Natural killer cell (primary cell): Measurements from ENCODE around the gene ZNF501. TPM values are rescaled to one million over a fixed set of nuclear protein-coding genes. Genes with fewer than 3 reads are reported as not detected.

Experiments
- ATAC-seq, 3 donors: fragments of 150-1000 bp in 2 of 3; fragments of 200-7000 bp in 1 of 3; cut with Tn5 transposase; 1 replicate in 1 of 3; 2 replicates in 2 of 3; pipeline ENCODE4 v1.10.0; 2021; ENCODE audit warnings: mild to moderate bottlenecking in 2 of 3, moderate library complexity in 2 of 3
- DNase-seq, 2 donors: peaks; one replicate each; pipeline versions ENCODE4 v3.0.0 to v3.0.0-alpha.2; 2013 to 2021; ENCODE audit warnings: mixed read lengths in 1 of 2
- H3K27ac ChIP-seq: one replicate; pipeline ENCODE4 v1.5.1; 2013; ENCODE audit warnings: mild to moderate bottlenecking, low read length
- H3K27me3 ChIP-seq: one replicate; pipeline ENCODE4 v1.6.1; 2013; ENCODE audit warnings: low read length; ENCODE audit not compliant: control insufficient read depth, insufficient read depth
- H3K36me3 ChIP-seq: one replicate; pipeline ENCODE4 v1.6.1; 2013; ENCODE audit warnings: low read length; ENCODE audit not compliant: control insufficient read depth, insufficient read depth
- H3K4me1 ChIP-seq: one replicate; pipeline ENCODE4 v1.6.1; 2013; ENCODE audit warnings: low read length; ENCODE audit not compliant: control insufficient read depth, insufficient read depth
- H3K4me3 ChIP-seq: one replicate; pipeline ENCODE4 v1.5.1; 2013; ENCODE audit warnings: low read length
- H3K9me3 ChIP-seq: one replicate; pipeline ENCODE4 v1.6.1; 2013; ENCODE audit warnings: low read length; ENCODE audit not compliant: control insufficient read depth, insufficient read depth
- H3K27ac Mint-ChIP-seq, 2 donors: one replicate each; pipeline ENCODE4 v1.8.0; 2022; ENCODE audit warnings: mild to moderate bottlenecking in 2 of 2, mixed read lengths in 2 of 2, moderate library complexity in 1 of 2
- H3K27me3 Mint-ChIP-seq, 2 donors: one replicate each; pipeline ENCODE4 v1.8.0; 2022; ENCODE audit warnings: low read depth in 2 of 2, mixed read lengths in 2 of 2
- H3K36me3 Mint-ChIP-seq: one replicate; pipeline ENCODE4 v1.8.0; 2022; ENCODE audit warnings: mixed read lengths
- H3K4me1 Mint-ChIP-seq, 2 donors: one replicate each; pipeline ENCODE4 v1.8.0; 2022; ENCODE audit warnings: mixed read lengths in 2 of 2
- H3K4me3 Mint-ChIP-seq: one replicate; pipeline ENCODE4 v1.8.0; 2022; ENCODE audit warnings: mild to moderate bottlenecking, moderate library complexity, mixed read lengths
- H3K9me3 Mint-ChIP-seq, 2 donors: one replicate each; pipeline ENCODE4 v1.8.0; 2022; ENCODE audit warnings: mixed read lengths in 2 of 2
- CTCF ChIP-seq: fragments of 200-600 bp; IDR thresholded peaks from one replicate; pipeline ENCODE4 v1.8.0; 2022; ENCODE audit warnings: antibody characterized with exemption
- WGBS: methylation state at CpG from one replicate; pipeline ENCODE4 v1.1.7; 2013; ENCODE audit warnings: missing lambda C conversion rate; ENCODE audit not compliant: insufficient coverage; 5-methylcytosine and 5-hydroxymethylcytosine counted together
- intact Hi-C: fragments of 100-400 bp; cut with micrococcal nuclease; formaldehyde crosslinking; loops from one replicate; pipeline ENCODE4 v1.14.2; 2022
- total RNA-seq, 4 donors: library from RNA; stranded (reverse); fragments of 120-200 nt in 1 of 4; gene quantifications; one replicate each; pipeline versions ENCODE4 v1.2.3 to v1.2.4, GENCODE V29; 2013 to 2022

Gene ZNF501
- total RNA-seq, 3 donors from 2014 or later (not counting 1 experiment from before 2014, with no cell fraction given) = 0.40 to 2.2 (median 1.7) TPM

GRCh38 chr3:44782891-44783290 is 53.5 kb downstream of the ZNF501 start:
- no peaks in the 10 kb centered on the region for H3K36me3 Mint-ChIP-seq
- Histone ChIP-seq H3K36me3 (no peaks in the 10 kb centered on the region), H3K4me3 (no peak overlapping the region), H3K4me1 (no peaks in the 10 kb centered on the region), H3K27me3 (no peaks in the 10 kb centered on the region), H3K9me3 (no peaks in the 10 kb centered on the region), H3K27ac (no peak overlapping the region)
- 100% methylated on average over 4 of the region's 4 CpGs for WGBS
- DNase-seq = no peak
- no peaks in the 10 kb centered on the region for H3K4me1 Mint-ChIP-seq
- no peak for TF ChIP-seq CTCF
- no peak for ATAC-seq
- intact Hi-C loops = no loop called here
- no peak overlapping the region for H3K27ac Mint-ChIP-seq
- no peak overlapping the region for H3K4me3 Mint-ChIP-seq
- no peaks in the 10 kb centered on the region for H3K27me3 Mint-ChIP-seq
- no peaks in the 10 kb centered on the region for H3K9me3 Mint-ChIP-seq

Other genes starting within 250 kb of the ZNF501 start
- 1 to 10 TPM; 1.7 to 6.5 (median 3.4) TPM for gene ZKSCAN7, start 174.4 kb upstream of the ZNF501 start, total RNA-seq
- 1 to 10 TPM; 4.6 to 7.7 (median 7.3) TPM for gene ZNF660, start 144.7 kb upstream of the ZNF501 start, total RNA-seq
- gene ZNF197, start 104.6 kb upstream of the ZNF501 start, total RNA-seq = 10 to 100 TPM in 2 of 3 donors, 1 to 10 TPM in 1; 10.0 to 15.7 (median 13.4) TPM
- 10 to 100 TPM in 2 of 3 donors, 1 to 10 TPM in 1; 8.6 to 14.5 (median 10.9) TPM for gene ZNF35, start 80.9 kb upstream of the ZNF501 start, total RNA-seq
- 1 to 10 TPM; 2.8 to 7.0 (median 4.4) TPM for gene ZNF502, start 17.0 kb upstream of the ZNF501 start, total RNA-seq
- 10 to 100 TPM; 25.4 to 28.6 (median 27.7) TPM for gene KIAA1143, start 32.0 kb downstream of the ZNF501 start, total RNA-seq
- gene KIF15, start 32.2 kb downstream of the ZNF501 start, total RNA-seq = 1 to 10 TPM in 1 of 3 donors, under 1 TPM in 2; 0.80 to 1.6 (median 0.99) TPM
- gene TMEM42, start 132.3 kb downstream of the ZNF501 start, total RNA-seq = 10 to 100 TPM in 2 of 3 donors, 1 to 10 TPM in 1; 9.9 to 15.9 (median 11.3) TPM
- gene TGM4, start 145.0 kb downstream of the ZNF501 start, total RNA-seq = not detected
- gene ZDHHC3, start 246.5 kb downstream of the ZNF501 start, total RNA-seq = 10 to 100 TPM; 62.3 to 100.0 (median 78.6) TPM
- 10 to 100 TPM; 32.8 to 46.6 (median 36.0) TPM for gene EXOSC7, start 246.6 kb downstream of the ZNF501 start, total RNA-seq